H1 (cell line): ENCODE data around the gene SLC13A4. TPM values are rescaled to one million over a fixed set of nuclear protein-coding genes. Genes with fewer than 3 reads are reported as not detected.

ENCODE experiments used
- CBX8 ChIP-seq: fragments of 300-800, 300-1000 bp; sonication (generic); IDR thresholded peaks from 2 replicates; pipeline ENCODE4 v1.7.1; 2016; ENCODE audit warnings: low read depth, low read length, borderline replicate concordance
- KDM4A ChIP-seq: IDR thresholded peaks from one replicate; pipeline ENCODE4 v1.7.1; 2012; ENCODE audit warnings: low read depth, mild to moderate bottlenecking, moderate library complexity, low read length, inconsistent platforms; ENCODE audit not compliant: severe bottlenecking
- PHF8 ChIP-seq: fragments of 200-600 bp; sonication (generic); conservative IDR thresholded peaks from 2 replicates; pipeline ENCODE4 v1.7.1; 2012; ENCODE audit warnings: low read depth, mild to moderate bottlenecking, inconsistent platforms, low read length, moderate library complexity
- SIX5 ChIP-seq: IDR thresholded peaks from 2 replicates; pipeline ENCODE4 v1.6.1; 2011; ENCODE audit warnings: mild to moderate bottlenecking, low read depth, low read length
- SP1 ChIP-seq: IDR thresholded peaks from 2 replicates; pipeline ENCODE4 v1.6.1; 2011; ENCODE audit warnings: low read depth, low read length
- polyA plus RNA-seq, 7 experiments: library from polyadenylated mRNA; depleted of rRNA in 3 of 7; stranded (reverse) in 5 of 7; unstranded in 2 of 7; fragments of >200 nt in 5 of 7; fragments of 200-250 nt in 2 of 7; gene quantifications; 1 replicate in 5 of 7; 2 replicates in 1 of 7; 4 replicates in 1 of 7; pipeline versions ENCODE4 v1.2.1 to v1.2.3, GENCODE V29; 2011 to 2013; ENCODE audit warnings: missing spikeins in 2 of 7, mixed read lengths in 2 of 7
- total RNA-seq: library from RNA; stranded (reverse); fragmentation: NEBNext Ultra II Directional; extraction: Animal tissue kit (Norgen Biotek cat#: 25700); gene quantifications from 2 replicates; pipeline ENCODE4 v1.2.1, GENCODE V29; 2021

SLC13A4 gene
- total and polyA plus RNA-seq, 2 of the 8 experiments (the other 6 are each of a cell fraction or from before 2014, with no cell fraction given) = 3.9 to 7.5 TPM

DNA sequence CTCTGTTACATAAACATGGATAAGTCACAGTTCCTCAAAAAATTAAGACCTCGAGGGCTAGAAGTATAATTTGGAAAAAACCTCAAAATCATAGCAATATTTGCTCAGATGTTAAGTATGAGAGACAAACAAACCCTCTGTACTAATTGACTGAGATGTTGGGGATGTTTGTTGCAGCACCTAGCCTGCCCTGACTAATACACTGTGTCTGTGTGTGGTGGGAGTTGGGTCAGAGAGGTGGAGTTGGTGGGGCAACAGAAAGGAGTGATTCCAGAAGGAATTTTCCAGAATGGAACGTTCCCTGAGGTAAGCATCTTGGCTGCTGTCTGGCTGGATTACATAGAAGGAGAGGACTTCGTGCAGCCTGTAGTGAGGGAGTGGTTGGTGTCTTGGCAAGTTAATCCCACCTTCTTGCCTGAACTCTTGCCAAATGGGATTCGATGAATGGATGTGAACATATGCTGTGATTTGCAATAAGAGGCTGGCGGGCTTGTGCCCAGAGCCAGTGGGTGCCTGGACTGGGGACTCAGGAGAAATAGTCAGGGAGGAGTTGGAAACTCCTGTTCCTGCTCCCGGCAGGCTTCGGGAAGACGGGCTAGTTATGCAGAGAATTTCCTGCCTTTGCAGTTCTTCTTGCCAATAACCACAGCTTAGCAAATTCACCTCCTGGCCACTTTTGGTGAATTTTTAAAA lies 29.9 kb upstream of the SLC13A4 start (continued):
- TF ChIP-seq SP1 = no peak
- TF ChIP-seq PHF8 = no peak
- TF ChIP-seq KDM4A = no peak
- no peak for TF ChIP-seq SIX5
- no peak for TF ChIP-seq CBX8
